Measurements from ENCODE around the gene TTC23L. TPM values are rescaled to one million over a fixed set of nuclear protein-coding genes. Genes with fewer than 3 reads are reported as not detected.

The TTC23L gene
- total RNA-seq = 1 to 10 TPM in 1 of 2 donors, under 1 TPM in 1; under 0.01 to 1.4 TPM

GRCh38 chr5:34838785-34839714 lies at the start of gene TTC23L:
TTC23L (plus strand) TSS chr5:34839164; CDS start chr5:34840672, 1,508 bp downstream.

GRCh38 chr5:34915139-34915855 lies 76.3 kb downstream of the TTC23L start, which contains the start of the genes BRIX1 and RAD1:
BRIX1 (plus strand) TSS chr5:34915711; CDS start chr5:34915739, 28 bp downstream.
RAD1 (minus strand) TSS chr5:34915504; CDS start chr5:34914892, 612 bp downstream.

GRCh38 chr5:34929134-34929719 lies 90.3 kb downstream of the TTC23L start, which contains the start of gene DNAJC21:
DNAJC21 (plus strand) TSS chr5:34929559; CDS start chr5:34929820, 261 bp downstream.

Other genes starting within 250 kb of the TTC23L start
- gene RAI14, start 182.8 kb upstream of the TTC23L start, total RNA-seq = 10 to 100 TPM; 42.7 to 55.9 TPM
- gene RAD1, start 76.3 kb downstream of the TTC23L start, total RNA-seq = 10 to 100 TPM; 21.0 to 35.0 TPM
- gene BRIX1, start 76.5 kb downstream of the TTC23L start, total RNA-seq = 10 to 100 TPM; 26.8 to 76.6 TPM
- gene DNAJC21, start 90.4 kb downstream of the TTC23L start, total RNA-seq = 10 to 100 TPM; 12.7 to 16.7 TPM
- gene AGXT2, start 208.8 kb downstream of the TTC23L start, total RNA-seq = not detected